ENCODE data around the gene LYPD6B. TPM values are rescaled to one million over a fixed set of nuclear protein-coding genes. Genes with fewer than 3 reads are reported as not detected.

The LYPD6B gene
- total RNA-seq, 2 experiments from 2014 or later: not detected

DNA sequence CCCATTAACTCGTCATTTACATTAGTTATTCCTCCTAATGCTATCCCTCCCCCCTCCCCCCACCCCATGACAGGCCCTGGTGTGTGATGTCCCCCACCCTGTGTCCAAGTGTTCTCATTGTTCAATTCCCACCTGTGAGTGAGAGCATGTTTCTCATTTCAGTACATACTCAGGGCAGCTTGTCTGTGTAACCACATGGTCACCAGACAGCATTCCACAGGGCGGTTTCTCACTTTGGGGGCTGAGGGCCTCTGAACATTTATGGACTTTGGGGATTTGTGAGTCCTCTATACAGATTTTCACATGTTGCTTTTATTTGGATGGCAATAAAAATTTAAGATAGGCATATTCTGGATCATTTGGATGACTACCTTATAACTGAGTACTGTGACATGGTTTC is 84.0 kb downstream of the LYPD6B start:
- no peaks in the 10 kb centered on the region for H3K4me1 ChIP-seq (ENCODE audit: insufficient read depth, low read length, poor library complexity, severe bottlenecking)
- no peaks in the 10 kb centered on the region for H4K20me1 ChIP-seq (ENCODE audit: insufficient read depth, low read length)
- H3K27ac ChIP-seq (ENCODE audit: low read depth, low read length, poor library complexity, severe bottlenecking): no peak overlapping the region
- no peaks in the 10 kb centered on the region for H3K9me2 ChIP-seq (ENCODE audit: insufficient read depth, low read length)
- ChIA-PET POLR2A (no interaction called here), CTCF (ENCODE audit: unreplicated experiment) (no interaction called here)
- intact Hi-C loops (cut with micrococcal nuclease; ENCODE audit: unreplicated experiment): no loop called here
- no peak for TF ChIP-seq EZH2phosphoT487 (IDR thresholded peaks at IDR 0.05; ENCODE audit: borderline replicate concordance, low read depth, low read length)
- TF ChIP-seq, protein P1, sequence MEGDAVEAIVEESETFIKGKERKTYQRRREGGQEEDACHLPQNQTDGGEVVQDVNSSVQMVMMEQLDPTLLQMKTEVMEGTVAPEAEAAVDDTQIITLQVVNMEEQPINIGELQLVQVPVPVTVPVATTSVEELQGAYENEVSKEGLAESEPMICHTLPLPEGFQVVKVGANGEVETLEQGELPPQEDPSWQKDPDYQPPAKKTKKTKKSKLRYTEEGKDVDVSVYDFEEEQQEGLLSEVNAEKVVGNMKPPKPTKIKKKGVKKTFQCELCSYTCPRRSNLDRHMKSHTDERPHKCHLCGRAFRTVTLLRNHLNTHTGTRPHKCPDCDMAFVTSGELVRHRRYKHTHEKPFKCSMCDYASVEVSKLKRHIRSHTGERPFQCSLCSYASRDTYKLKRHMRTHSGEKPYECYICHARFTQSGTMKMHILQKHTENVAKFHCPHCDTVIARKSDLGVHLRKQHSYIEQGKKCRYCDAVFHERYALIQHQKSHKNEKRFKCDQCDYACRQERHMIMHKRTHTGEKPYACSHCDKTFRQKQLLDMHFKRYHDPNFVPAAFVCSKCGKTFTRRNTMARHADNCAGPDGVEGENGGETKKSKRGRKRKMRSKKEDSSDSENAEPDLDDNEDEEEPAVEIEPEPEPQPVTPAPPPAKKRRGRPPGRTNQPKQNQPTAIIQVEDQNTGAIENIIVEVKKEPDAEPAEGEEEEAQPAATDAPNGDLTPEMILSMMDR (conservative IDR thresholded peaks at IDR 0.05; ENCODE audit: low read length): no peak
- no peak for DNase-seq (ENCODE audit: low spot score)
- no peaks in the 10 kb centered on the region for H3K79me2 ChIP-seq (ENCODE audit: insufficient read depth, low read depth, low read length)
- H3K36me3 ChIP-seq (ENCODE audit: insufficient read depth, low read length): no peaks in the 10 kb centered on the region
- no TSS peak for BruUV-seq (replicated peaks)
- no peak overlapping the region for H3K4me3 ChIP-seq (ENCODE audit: low read depth, low read length, poor library complexity, severe bottlenecking)
- H3K4me2 ChIP-seq (ENCODE audit: low read length): no peak overlapping the region
- no peaks in the 10 kb centered on the region for H3K9me3 ChIP-seq (ENCODE audit: low read length)
- H2AFZ ChIP-seq (ENCODE audit: low read length): no peak overlapping the region

DNA sequence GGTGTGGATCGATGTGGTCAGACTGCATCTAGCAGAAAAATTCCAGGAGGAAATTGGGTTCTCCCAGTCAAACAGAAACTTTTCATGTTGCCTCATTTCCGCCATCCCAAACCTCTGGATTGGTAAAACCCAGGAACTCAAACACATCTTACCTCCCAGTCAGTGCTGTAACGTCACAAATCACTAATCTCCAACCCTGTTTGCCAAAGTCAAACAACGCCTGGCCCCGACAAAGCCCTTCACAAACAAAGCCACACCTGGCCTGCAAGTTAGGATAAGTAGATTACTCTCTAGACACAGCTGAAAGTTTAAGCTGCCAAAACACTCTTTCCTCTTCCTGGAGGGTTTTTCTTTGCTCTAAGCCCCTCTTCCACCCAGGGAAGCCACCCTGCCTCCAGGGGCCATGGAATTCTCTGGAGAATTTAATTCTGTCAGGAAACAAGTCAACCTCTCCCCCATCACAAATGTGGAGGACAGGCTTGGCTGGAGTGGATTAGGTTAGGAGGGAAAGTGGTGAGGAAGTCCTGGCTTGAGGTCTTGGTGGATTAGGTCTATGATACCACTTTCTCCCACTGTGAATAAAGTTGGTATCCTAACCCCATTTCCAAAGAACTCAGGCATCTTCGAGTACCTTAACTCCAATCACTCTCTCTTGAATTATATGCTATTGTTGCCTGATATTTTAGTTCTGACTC is 86.7 kb downstream of the LYPD6B start:
- TF ChIP-seq, protein P1 (conservative IDR thresholded peaks at IDR 0.05; ENCODE audit: low read length): no peak
- TF ChIP-seq EZH2phosphoT487 (IDR thresholded peaks at IDR 0.05; ENCODE audit: borderline replicate concordance, low read depth, low read length): no peak
- ChIA-PET CTCF (ENCODE audit: unreplicated experiment) (no interaction called here), POLR2A (no interaction called here)

DNA sequence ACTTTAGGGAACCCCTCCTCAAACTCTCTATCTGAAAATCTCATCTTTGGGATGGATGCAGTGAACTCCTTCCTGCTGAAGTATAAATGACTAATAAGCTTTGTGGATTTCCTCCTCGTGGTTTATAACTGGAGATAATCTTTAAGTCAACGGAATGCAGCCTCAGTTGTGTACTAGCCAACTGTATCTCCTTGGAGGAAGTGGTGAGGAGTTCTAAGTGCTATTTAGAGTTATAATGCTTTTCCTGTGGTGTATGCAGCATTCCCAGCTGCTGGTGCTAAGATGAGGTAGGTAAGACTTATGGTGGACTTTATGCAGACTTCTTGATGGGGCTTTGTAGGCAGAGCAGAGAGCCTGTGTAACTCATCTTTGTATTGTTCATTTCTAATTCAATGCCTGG is 90.9 kb downstream of the LYPD6B start:
- no peaks in the 10 kb centered on the region for H3K9me2 ChIP-seq (ENCODE audit: insufficient read depth, low read length)
- peak overlapping the region; percentile 21 for H3K4me3 ChIP-seq (ENCODE audit: low read depth, low read length, poor library complexity, severe bottlenecking)
- H2AFZ ChIP-seq (ENCODE audit: low read length): peak overlapping the region; percentile 18; the same call in 1 of the 2 replicates
- ChIA-PET POLR2A (no interaction called here), CTCF (ENCODE audit: unreplicated experiment) (no interaction called here)
- H4K20me1 ChIP-seq (ENCODE audit: insufficient read depth, low read length): no peaks in the 10 kb centered on the region
- DNase-seq (ENCODE audit: low spot score): peak; percentile 65
- H3K79me2 ChIP-seq (ENCODE audit: insufficient read depth, low read depth, low read length): no peaks in the 10 kb centered on the region
- TF ChIP-seq, protein P1 (conservative IDR thresholded peaks at IDR 0.05; ENCODE audit: low read length): no peak
- TF ChIP-seq EZH2phosphoT487 (IDR thresholded peaks at IDR 0.05; ENCODE audit: borderline replicate concordance, low read depth, low read length): no peak
- intact Hi-C loops (cut with micrococcal nuclease; ENCODE audit: unreplicated experiment): no loop called here
- H3K36me3 ChIP-seq (ENCODE audit: insufficient read depth, low read length): no peaks in the 10 kb centered on the region
- peak overlapping the region; percentile 10 for H3K27ac ChIP-seq (ENCODE audit: low read depth, low read length, poor library complexity, severe bottlenecking)
- no peaks in the 10 kb centered on the region for H3K9me3 ChIP-seq (ENCODE audit: low read length)
- H3K4me2 ChIP-seq (ENCODE audit: low read length): peak overlapping the region; percentile 65
- BruUV-seq (replicated peaks): no TSS peak
- H3K4me1 ChIP-seq (ENCODE audit: insufficient read depth, low read length, poor library complexity, severe bottlenecking): peaks cover 38% of the 10 kb centered on the region

More for the DNA sequence above, 86.7 kb downstream of the LYPD6B start:
- no peak overlapping the region for H3K4me2 ChIP-seq (ENCODE audit: low read length)
- no TSS peak for BruUV-seq (replicated peaks)
- intact Hi-C loops (cut with micrococcal nuclease; ENCODE audit: unreplicated experiment): no loop called here
- H3K27ac ChIP-seq (ENCODE audit: low read depth, low read length, poor library complexity, severe bottlenecking): no peak overlapping the region
- no peaks in the 10 kb centered on the region for H3K36me3 ChIP-seq (ENCODE audit: insufficient read depth, low read length)
- no peak for DNase-seq (ENCODE audit: low spot score)
- no peaks in the 10 kb centered on the region for H4K20me1 ChIP-seq (ENCODE audit: insufficient read depth, low read length)
- H3K9me3 ChIP-seq (ENCODE audit: low read length): no peaks in the 10 kb centered on the region
- H3K9me2 ChIP-seq (ENCODE audit: insufficient read depth, low read length): no peaks in the 10 kb centered on the region
- H3K4me3 ChIP-seq (ENCODE audit: low read depth, low read length, poor library complexity, severe bottlenecking): no peak overlapping the region
- H2AFZ ChIP-seq (ENCODE audit: low read length): no peak overlapping the region
- peaks cover 20% of the 10 kb centered on the region for H3K4me1 ChIP-seq (ENCODE audit: insufficient read depth, low read length, poor library complexity, severe bottlenecking)
- no peaks in the 10 kb centered on the region for H3K79me2 ChIP-seq (ENCODE audit: insufficient read depth, low read depth, low read length)
